Measurements from ENCODE around the gene ZNF740.
"Not testable (repeated sequence)": the region's sequence is repeated elsewhere in the genome, so short reads cannot be mapped to it uniquely, and the experiment has no call there.

Gene ZNF740

DNA sequence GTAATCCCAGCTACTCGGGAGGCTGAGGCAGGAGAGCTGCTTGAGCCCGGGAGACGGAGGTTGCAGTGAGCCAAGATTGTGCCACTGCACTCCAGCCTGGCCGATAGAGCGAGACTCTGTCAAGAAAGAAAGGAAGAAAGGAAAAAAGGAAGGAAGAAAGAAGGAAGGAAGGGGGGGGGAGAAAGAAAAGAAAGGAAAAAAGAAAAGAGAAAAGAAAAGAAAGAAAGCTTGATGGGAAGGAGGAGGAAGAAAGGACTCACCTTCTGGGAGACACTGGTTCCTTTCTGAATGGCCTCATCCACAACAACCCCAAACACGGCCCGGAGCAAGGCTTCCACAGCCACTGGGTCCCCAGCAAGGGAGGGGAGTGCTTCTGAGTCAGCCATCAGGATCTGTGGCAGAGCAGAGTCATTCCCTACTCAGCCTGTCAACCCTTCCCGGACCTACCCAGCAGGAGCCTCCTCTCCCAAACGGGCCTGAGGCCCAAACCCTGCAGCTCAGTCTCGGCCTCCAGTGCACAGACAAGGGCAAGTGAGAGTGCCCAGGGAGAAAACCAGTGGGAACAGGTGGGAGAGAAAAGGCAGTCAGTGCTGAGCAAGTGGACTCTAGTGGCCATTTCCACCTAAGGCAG is 7.3 kb upstream of the ZNF740 start:
- DNase-seq (ENCODE audit: low read depth): no peak

DNA sequence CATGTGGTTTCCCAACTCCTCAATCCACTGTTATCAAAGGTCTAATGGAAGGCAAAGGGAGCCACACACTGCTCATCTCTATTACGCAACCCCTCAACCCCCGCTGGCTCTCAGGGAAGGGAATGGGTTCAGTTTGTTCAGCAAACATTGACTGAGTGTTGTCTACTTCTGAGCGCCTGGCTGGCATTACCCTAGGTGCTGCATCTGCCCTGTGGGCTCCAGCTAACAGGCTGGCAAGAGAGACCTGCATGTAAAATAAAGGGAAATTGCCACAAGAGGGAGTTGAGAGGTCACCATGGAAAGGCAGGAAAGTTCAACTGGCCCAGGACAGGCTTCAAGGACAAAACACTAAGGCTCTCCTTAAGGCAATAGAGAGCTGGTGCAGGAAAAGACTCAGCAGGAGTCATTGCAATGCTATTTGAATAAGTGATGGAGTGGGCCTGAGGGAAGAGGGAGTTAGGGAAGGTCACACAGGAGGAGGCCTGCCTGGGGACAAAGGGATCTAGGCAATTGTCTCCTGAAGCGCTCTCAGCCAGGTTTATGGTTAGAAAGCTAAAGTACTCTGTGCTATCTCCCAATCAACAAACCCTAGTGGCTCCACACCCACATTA is 5.5 kb upstream of the ZNF740 start:
- DNase-seq (ENCODE audit: low read depth): no peak

DNA sequence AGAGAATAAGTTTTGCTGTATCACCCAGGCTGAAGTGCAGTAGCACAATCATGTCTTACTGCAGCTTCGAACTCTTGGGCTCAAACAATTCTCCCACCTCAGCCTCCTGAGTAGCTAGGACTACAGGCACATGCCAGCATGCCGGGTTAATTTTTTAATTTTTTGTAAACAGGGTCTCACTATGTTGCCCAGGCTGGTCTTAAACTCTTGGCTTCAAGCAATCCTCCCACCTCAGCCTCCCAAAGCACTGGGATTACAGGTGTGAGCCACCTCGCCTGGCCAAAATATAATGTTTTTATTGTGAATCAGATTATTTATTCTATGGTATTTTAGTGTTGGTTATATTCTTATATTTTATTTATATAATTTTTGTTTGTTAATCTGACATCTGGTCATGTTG is 3.8 kb upstream of the ZNF740 start:
- no peak for DNase-seq (ENCODE audit: low read depth)

DNA sequence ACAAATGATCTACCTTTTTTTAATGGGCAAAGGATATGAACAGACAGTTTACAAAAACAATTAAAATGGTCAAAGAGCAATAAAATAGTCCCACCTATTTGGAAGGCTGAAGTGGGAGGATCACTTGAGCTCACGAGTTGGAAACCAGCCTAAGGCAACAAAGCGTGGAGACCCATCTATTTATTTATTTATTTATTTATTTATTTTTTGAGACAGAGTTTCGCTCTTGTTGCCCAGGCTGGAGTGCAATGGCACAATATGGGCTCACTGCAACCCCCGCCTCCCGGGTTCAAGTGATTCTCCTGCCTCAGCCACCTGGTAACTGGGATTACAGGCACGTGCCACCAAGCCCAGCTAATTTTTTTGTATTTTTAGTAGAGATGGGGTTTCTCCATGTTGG is 3.1 kb upstream of the ZNF740 start:
- not testable (repeated sequence) for DNase-seq (ENCODE audit: low read depth)

DNA sequence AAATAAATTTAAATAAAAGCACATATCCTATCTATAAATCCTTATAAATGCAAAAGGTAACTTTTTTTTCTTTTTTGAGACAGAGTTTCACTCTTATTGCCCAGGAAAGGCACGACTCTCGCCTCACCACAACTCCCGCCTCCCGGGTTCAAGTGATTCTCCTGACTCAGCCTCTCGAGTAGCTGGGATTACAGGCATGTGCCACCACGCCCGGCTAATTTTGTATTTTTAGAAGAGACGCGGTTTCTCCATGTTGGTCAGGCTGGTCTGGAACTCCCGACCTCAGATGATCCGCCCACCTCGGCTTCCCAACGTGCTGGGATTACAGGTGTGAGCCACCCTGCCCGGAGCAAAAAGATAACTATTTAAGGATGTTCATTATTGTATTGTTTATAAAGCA is 1.7 kb upstream of the ZNF740 start:
- not testable (repeated sequence) for DNase-seq (ENCODE audit: low read depth)

DNA sequence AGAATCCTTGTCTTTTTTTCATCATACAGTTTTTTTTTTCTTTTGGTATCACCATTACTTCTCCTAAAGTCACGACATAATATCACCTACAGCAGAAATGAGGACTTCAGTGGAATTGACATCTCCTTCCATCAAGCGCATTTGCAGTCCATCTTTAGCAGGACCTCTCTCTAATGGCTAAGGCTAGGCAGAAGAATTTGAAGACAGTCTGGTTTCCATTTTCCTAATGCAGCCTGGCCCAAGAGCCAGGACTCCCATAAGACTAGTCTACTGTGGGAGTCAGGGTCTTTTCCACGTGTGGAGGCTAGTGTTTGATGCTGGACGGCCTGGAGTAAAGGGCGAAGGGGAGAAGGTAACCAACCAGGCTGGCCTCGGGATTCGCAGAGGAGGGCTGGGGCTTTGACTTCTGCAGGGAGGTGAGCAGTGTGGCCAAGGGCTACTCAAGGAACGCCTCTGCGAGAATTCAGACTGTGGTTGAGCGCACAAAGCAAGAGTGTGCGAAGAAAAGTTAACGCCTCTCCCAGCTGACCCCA is 769 bp upstream of the ZNF740 start:
- DNase-seq (ENCODE audit: low read depth): no peak

DNA sequence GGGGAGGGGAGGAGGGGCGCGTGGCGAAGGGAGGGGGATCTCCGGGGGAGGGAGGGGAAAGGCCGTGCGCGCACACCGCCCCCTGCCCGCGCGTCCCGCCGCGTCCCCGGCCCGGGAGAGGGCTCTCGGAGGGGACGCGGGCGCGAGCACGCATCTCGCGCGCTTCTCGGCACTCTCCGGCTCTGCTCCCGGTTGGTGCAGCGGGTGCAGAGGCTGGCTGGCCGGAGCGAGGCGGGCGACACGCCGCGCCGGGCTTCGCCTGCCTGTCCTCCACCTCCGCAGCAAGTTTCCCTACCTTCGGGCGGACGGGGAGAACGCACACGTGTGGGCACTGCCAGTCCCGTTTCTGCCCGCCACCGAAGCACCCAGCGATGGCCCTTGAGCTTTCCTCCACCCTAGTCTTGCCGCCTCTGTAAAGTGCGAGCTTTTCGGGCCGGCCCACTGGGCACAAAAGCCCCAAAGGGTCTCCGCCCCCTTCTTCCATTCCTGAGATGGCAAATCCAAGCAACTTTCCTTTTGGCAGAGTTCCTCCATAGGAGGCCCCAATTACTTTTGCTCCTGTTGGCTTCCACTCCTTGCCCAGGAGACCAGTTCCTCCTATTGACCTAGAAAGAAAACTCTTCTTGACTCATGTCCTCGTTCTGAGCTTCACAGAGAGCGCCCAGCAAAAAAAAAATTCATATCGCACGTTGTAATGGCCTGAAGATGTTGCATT is 566 bp downstream of the ZNF740 start:
- DNase-seq (ENCODE audit: low read depth): no peak

DNA sequence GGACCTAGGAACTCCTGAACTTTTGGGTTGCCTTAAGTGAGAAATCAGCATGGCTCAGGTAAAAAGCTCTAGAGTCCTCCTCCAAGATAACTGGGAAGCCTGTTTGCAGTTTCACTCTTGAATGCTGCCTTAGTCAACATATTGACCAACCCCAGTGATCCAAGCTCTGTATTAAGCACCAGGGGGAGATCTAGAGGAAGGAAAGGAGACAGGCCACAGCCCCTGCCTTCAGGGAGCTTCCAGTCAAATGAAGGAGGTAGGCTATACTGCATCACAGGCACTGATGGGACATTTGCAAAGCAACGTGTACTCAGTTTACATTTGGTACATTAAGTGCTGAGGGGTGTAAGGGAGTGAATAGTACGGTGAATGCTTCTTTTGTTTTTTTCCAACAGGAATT is 1.4 kb downstream of the ZNF740 start:
- DNase-seq (ENCODE audit: low read depth): no peak

DNA sequence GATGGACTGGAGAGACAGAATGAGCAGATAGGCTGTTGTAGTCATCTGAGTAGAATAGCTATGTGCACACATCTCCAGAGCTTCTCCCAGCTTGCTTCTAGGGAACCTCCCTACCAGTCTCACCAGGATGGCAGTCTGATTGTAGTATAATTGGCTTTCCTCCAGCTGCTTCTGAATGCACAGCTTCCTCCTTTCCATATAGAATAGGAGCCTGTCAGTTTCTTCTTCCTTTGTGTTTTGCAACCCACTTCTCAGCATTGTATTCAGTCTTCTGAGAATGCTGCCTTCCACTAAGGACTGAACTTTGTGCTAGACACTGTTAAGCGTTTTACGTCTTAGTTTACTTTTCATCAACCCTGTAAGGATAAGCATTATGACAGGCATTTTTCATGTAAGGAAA is 2.4 kb downstream of the ZNF740 start:
- no peak for DNase-seq (ENCODE audit: low read depth)

DNA sequence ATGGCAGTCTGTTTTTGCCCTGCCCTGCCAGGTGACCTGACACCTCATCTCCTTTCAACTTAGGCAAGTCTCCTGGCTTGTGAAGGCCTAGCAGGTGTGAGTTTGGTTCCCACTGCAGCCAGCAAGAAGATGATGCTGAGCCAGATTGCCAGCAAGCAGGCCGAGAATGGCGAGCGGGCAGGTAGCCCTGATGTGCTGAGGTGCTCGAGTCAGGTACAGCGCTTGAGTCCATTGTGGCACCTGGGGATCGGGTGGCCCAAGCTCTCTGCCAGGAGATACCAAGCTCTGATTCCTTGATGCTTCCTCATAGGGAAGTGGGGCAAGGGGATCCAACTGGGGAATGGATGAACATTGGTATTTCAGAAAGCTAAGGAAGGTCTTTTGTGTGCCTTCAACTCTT is 4.3 kb downstream of the ZNF740 start:
- DNase-seq (ENCODE audit: low read depth): no peak

DNA sequence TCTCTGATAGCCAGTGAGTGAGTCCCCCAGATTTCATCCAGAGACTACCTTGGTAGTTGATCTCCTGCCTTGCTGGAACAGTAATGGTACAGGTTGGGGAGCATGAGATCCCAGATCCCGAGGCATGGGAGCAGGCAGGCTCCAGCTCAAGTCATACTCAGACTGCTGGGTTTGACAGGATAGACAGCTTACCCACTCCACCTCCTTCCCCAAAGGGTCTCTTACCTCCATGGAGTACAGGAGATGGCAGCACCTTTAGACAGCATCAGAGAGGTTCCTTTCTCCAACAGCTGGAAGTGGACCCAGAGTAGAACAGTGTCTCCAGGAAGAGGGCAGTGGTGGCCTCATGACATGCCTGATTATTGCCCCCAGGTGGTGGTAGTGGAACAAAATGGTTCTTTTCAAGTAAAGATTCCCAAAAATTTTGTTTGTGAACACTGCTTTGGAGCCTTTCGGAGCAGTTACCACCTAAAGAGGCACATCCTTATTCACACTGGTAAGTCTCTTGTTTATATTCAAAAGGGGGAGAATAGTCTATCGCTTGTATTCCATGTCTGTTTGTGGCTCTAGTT is 5.1 kb downstream of the ZNF740 start:
- DNase-seq (ENCODE audit: low read depth): no peak

DNA sequence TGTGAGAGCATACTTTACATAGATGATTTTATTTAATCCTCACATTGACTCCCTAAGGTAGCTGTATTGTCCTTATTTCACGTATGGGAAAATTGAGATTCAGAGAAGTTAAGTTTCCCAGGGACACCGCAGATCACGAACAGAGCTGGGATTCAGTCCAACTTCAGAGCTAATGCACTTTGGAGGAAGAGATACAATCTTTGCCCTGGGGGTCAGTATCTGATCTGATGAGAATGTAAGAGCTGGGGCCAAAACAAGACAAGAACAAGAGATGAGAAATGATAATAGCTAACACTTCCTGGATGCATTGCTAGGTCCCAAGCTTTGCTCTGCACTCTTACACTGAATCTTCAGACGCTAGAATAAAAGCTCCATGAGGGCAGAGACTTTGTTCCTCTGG is 6.2 kb downstream of the ZNF740 start:
- DNase-seq (ENCODE audit: low read depth): no peak

DNA sequence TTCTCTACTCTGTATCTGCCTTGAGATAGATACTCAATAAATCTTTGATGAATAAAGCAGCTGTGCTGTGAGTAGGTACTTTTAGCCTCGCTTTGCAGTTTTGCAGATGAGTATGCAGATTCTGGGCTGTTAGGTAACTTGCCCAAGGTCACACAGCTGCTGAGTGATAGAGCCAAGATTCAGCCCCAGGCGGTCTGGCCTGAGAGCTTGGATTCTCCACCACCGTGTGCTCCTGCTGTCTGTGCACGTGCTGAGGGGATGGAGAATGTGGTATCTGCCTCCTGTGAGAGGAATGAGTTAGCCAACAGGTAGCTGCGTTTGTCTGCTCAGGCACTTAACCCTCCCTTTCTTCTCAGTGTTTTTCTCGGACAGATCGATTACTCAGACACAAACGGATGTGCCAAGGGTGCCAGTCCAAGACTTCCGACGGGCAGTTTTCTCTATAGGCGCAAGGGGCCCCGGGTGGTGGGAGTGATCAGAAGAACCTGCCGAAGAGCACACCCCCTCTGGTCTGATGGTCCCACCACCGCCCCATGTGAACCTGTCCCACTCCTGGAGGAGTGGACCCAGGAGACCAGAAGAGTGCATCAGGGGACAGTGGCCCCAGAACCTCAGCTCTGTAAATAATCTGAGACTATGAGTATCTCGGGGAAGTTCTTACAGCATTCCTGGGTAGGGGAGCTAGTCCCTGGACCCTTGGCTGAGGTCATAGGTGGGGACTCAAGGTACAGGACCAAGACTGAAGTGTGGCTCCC is 6.8 kb downstream of the ZNF740 start:
- DNase-seq (ENCODE audit: low read depth): no peak

DNA sequence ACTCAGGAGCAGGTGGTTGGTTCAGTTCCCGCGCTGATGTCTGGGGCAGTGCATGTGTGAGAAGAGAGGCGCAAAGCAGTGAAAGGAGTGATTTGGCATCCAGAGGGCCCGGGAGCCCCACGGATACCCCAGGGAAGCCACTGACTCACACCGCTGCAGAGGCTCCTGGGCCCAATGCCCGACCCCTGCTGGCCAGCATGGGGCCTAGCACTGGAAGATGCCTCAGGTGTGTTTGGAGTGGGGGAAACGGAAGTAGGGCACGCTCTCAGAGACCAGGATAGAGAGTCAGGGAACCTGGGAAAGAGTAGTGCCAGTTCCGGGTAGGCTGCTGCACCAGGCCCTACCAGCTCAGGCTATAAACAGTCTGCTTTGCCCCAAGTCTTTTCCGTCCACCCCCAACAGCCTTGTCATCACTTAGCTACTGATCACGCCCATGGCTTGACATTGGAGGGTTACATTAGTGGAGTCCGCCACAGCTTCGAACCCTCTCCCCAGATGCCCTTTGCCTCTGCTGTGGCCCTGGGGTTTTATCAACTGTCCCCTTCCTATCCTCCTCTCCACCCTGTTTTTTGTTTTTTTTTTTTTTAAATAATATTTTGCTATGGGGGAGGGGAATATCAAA is 9.7 kb downstream of the ZNF740 start:
- DNase-seq (ENCODE audit: low read depth): no peak

DNA sequence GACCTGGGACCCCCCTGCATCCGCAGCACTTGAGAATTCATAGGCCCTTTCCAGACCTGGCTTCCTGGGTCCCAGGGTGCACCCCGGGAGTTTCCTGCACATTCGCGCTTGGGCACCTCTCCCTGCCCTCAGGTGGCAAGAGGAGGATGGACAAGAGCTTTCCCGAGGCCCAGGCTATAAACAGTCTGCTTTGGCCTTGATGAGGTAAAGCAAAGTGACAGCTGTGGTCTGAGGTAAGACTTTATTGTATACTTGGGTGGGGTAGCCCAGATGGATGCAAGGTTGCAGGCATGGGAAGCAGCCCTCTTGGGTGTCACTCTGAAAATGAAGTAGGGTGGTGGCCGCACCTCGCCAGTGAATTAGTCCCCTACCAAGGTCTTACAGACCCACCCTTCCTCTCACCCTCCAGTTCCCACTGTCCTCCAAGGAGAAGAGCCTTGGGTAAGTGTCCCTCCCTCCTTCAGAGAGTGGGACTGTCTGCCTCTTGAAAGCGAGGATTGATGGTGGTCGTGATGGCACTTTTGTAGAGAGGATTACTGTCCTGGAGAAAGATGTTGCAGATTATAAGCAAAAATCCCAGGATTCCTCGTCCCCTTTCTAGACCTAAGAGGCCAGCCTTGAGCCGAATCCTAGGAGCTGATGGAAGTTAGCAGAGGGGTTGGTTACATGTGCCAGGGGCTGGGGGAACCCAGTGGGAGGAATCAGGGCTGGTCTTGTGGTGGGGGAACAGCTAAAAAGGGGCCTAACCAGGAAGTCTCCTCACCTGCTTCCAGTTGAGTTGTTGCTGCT is 10.8 kb downstream of the ZNF740 start:
- DNase-seq (ENCODE audit: low read depth): no peak

DNA sequence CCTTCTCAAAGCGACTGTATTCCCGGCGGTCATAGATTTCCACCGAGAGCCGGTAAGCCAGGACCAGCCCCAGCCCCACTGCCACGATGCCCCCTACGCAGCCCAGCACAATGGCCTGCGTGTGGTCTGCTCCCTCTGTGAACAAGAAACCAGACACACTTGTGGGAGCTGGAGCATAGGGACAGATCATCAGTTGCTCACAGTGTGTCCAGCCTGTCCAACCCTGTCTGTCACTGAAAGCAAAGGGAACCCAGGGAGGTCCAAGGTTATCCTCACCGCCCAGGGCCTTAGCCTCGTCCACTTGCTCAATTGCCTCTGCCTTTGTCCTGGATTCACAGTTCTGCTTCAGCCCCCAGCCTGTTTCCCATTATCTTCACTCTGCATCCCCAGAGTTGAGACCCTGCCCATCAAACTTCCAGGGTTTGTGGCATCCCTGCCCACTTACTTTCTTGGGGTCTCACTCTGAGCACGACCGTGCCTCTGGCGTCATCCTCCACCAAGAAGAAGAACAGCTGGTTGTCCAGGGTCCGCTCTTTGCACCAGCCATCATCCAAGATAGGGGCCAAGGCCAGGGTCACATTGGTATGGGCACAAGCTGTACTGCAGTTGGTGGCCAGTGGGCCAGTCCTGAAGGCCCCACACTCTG is 11.5 kb downstream of the ZNF740 start:
- DNase-seq (ENCODE audit: low read depth): no peak

DNA sequence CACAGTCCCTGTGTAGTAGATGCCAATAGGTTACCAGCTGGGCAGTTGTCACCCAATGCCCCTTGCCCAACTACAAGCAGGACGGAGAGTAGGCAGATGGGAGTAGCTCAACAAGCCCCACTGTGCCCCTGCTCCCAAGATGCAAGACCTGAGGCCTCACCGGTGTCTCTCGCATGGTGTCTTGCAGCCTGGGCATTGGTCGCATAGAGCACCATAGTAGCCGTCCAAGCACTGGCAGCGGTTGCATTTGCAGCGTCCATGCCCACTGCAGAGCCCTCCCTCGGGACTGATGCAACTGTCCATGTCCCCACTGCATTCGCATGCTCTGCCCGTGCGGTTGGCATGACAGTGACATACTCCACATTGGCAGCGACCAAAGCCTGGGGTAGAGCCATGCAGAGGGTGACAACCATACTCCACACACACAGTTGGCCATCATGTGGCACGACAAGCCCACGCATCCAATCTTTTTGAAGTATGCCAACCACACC is 12.1 kb downstream of the ZNF740 start:
- DNase-seq (ENCODE audit: low read depth): no peak

DNA sequence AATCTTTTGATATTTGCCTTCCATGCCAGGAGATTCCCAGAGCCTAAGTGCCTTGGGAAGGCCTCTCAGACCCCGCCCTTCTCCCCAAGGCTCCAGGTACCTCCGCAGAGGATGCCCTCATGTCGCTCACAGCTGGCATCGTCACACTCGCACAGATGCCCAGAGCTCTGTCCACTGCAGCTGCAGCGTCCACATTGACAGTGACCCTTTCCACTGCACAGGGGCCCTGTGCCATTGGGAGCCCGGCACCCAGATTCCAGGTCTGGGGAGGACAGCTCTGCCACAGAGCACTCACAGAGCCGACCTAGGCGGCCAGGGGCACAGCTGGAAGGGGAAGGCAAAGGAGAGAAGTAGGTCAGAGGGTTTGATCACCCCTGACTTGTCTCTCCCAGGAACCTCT is 12.5 kb downstream of the ZNF740 start:
- no peak for DNase-seq (ENCODE audit: low read depth)

DNA sequence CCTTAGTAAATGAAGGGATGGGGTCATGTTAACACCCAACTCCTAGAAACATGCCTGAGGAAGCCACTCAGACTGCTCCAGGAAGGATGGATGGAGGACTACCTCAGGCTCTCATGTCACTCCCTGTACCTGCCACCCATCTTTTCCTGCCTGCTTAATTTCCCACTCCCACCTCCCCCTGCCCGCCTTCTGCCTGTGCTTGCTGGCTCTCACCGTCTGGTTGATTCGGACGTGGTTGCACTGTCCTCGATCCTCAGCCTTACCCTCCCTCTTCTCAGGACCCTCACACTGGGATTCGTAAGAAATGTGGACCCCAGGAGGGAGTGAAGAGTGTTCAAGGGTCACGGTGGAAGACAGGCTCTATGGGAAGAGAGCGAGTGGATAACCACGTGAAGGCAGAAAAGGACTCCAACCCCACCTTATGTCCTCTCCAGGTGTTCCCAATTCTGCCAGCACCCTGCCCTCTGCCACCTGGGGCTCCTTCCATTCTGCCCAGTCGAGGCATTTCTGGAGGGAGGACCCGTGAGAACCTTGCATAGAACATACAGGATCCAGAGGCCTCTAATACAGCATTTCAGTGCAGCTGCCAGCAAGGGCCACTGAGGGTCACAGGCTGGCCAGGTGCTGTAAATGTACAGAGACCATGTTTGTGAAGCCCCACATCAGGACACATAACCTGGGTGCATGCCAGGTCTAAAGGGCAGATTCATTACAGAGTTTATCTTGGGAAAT is 13.6 kb downstream of the ZNF740 start:
- DNase-seq (ENCODE audit: low read depth): no peak

DNA sequence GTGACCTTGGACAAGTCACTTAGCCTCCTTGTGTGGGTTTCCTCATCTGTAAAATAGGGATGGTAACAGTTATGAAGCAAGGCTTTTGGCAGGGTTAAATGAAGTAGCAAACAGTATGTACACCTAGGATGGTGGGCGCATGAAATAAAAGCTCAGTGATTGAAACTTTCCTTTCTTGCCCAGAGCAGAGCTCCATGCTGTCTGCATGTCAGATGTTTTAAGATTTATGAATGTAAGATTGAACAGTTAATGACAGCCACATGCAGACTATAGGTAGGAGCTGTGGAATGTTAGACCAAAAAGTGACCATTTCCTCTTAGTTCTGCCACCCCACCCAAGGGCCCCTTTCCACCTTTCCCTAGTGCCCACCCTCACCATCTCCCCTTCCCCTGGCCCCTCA is 14.5 kb downstream of the ZNF740 start:
- DNase-seq (ENCODE audit: low read depth): no peak

All from CMK (cell line).